ENCODE measurements around the gene GNAL. TPM values are rescaled to one million over a fixed set of nuclear protein-coding genes. Genes with fewer than 3 reads are reported as not detected.
A peak's percentile ranks its signal among the peaks of the same experiment; 100 is the strongest.

Gene GNAL
- total RNA-seq, 1 donor from 2014 or later, result 5.6 TPM

- Histone ChIP-seq H3K36me3 (no peaks in the 10 kb centered on the region), H3K27ac (no peak overlapping the region), H3K9me3 (no peaks in the 10 kb centered on the region), H3K4me3 (no peak overlapping the region), H3K4me1 (no peaks in the 10 kb centered on the region), H3K27me3 (ENCODE audit: low read depth) (peaks cover 8% of the 10 kb centered on the region)
- DNase-seq, result no peak
- no peak for ATAC-seq
- TF ChIP-seq CTCF (IDR thresholded peaks at IDR 0.05), result no peak
- intact Hi-C loops (cut with DNase I), result no loop called here
Measured at GRCh38 chr18:11736656-11737055, 47.6 kb downstream of the GNAL start.

- ATAC-seq (no peak), DNase-seq (no peak)
- Histone ChIP-seq H3K27me3 (ENCODE audit: low read depth) (peaks cover 14% of the 10 kb centered on the region), H3K4me3 (no peak overlapping the region), H3K9me3 (no peaks in the 10 kb centered on the region), H3K27ac (no peak overlapping the region), H3K4me1 (no peaks in the 10 kb centered on the region), H3K36me3 (no peaks in the 10 kb centered on the region)
- TF ChIP-seq CTCF (IDR thresholded peaks at IDR 0.05), result no peak
- intact Hi-C loops (cut with DNase I), result no loop called here
Measured at GRCh38 chr18:11739893-11740292, 50.8 kb downstream of the GNAL start.

- ATAC-seq (no peak), DNase-seq (no peak)
- Histone ChIP-seq H3K4me3 (no peak overlapping the region), H3K9me3 (no peaks in the 10 kb centered on the region), H3K36me3 (no peaks in the 10 kb centered on the region), H3K27ac (no peak overlapping the region), H3K4me1 (no peaks in the 10 kb centered on the region), H3K27me3 (ENCODE audit: low read depth) (peaks cover 16% of the 10 kb centered on the region)
- intact Hi-C loops (cut with DNase I), result no loop called here
- TF ChIP-seq CTCF (IDR thresholded peaks at IDR 0.05), result no peak
Measured at GRCh38 chr18:11740461-11740860, 51.4 kb downstream of the GNAL start.

GRCh38 chr18:11741505-11742145, 52.6 kb downstream of the GNAL start:
- ATAC-seq, result peak in 1 of 2 donors; percentile 51
- H3K27me3 ChIP-seq (ENCODE audit: low read depth), result peaks cover 19% of the 10 kb centered on the region
- no peaks in the 10 kb centered on the region for H3K36me3 ChIP-seq
- H3K4me1 ChIP-seq, result no peaks in the 10 kb centered on the region
- H3K27ac ChIP-seq, result no peak overlapping the region
- no peak overlapping the region for H3K4me3 ChIP-seq
- H3K9me3 ChIP-seq, result no peaks in the 10 kb centered on the region
- peak; percentile 42 for TF ChIP-seq CTCF (IDR thresholded peaks at IDR 0.05)
- intact Hi-C loops (cut with DNase I), result no loop called here
- no peak for DNase-seq

GRCh38 chr18:11745521-11745920, 56.5 kb downstream of the GNAL start:
- no peak overlapping the region for H3K4me3 ChIP-seq
- no peak for ATAC-seq
- intact Hi-C loops (cut with DNase I), result no loop called here

More at GRCh38 chr18:11745521-11745920, 56.5 kb downstream of the GNAL start:
- Histone ChIP-seq H3K27me3 (ENCODE audit: low read depth) (peaks cover 29% of the 10 kb centered on the region), H3K4me1 (no peaks in the 10 kb centered on the region), H3K36me3 (no peaks in the 10 kb centered on the region), H3K27ac (no peak overlapping the region), H3K9me3 (no peaks in the 10 kb centered on the region)
- no peak for DNase-seq
- no peak for TF ChIP-seq CTCF (IDR thresholded peaks at IDR 0.05)

Measured in lower lobe of right lung (tissue), 2 donors.